Activated T-helper 1 cell treated with Interleukin-2 at 50 U/mL for 16 hours (primary cell): ENCODE data around the gene APOA4.

ENCODE experiments used
- DNase-seq: peaks from one replicate; pipeline ENCODE4 v3.0.0-alpha.2; 2020; ENCODE audit warnings: low read depth

The APOA4 gene

DNA sequence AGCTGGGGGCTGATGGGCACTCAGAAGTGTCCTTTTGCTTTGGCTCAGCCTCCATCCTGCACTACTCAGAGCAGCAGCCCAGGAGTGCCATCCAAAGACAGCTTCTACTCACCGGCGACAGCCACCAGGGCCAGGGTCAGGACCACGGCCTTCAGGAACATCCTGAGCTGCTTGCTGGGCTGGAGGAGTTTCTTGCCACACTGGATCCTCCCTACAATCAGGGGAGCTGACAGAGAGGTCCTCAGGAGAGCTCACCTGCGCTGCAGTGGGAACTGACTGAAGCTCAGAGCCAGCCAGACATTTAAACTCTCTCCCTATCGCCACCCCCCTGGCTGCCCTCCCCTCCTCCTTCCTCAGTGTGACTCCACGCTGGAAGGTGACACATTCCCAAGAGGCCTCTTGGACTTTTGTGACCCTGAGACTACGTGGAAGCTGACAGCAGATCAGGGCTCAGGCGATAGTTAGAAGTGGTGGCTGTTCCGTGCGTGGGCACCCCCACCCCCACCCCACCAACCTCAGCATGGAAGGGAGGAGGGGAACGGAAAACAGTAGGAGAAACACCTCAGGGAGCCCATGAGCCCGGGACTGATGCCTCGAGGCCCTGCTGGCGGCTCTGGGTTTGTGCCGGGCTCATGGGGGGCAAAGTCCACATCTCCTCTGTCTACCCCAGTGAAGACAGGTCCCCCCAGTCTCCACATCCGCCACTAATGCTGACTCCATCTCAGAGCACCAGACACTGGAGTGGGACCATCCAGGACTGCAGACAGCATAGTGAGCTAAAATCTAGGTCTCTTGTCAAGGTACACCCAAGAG, at the start of gene APOA4:
TSS of gene APOA4 (minus strand) at position 274 of the 813 bp plus-strand sequence. CDS start at position 161, 113 bp downstream.
- no peak for DNase-seq

DNA sequence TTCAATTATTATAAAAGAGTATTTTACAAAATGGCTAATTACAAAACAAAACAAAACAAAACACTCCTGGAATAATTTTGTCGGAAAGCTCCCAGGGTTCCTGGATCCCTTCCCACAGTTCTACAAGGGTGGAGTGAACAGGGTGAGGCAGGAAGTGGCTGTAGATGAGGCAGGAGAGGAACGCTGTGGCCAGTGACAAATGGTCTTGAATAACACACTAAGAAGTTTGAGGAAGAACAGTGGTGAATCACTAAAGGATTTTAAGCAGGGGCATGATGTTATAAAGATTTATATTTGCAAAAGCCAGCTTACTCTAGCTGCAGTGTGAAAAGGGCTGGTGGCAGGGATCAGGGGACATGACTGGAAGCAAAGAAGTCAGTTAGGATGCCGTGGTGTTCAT, 48.1 kb upstream of the APOA4 start:
- no peak for DNase-seq

DNA sequence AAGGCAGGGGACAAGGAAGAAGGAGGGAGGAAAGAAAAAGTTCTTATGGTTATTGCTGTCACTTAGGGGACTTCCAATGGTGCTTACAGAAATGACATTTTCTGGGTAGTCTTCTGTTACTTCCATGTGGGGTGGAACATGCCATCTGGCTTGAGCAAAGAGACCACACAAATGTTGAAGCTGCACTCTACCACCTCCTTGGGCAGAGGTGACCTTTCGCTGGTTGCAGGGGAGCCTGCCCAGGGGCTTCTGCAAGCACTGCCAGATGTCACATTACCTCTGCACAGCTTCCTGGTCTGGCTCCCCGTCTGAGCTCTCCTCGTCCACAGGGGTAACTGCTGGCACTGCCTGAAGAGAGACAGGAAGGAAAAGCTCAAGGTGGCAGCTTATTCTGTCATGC, 47.0 kb upstream of the APOA4 start:
- DNase-seq, result no peak

DNA sequence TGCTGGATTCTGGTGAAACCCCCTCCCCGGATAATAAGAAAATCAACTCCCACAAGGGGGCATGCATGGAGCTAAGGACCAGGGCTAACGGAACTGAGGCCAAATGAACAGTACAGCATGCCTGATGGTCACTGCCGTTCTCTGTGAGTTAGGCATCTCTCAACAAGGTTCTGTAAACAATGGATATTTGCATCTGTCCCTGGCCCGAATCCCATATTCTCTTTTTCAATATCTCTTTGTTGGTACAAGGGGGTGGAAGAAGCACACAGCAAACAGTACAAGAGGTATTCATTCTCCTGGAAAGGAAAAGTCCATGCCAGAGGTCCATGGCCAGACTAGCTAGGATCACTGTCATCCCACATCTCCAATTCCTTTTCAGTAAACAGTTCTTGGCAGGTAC, 46.5 kb upstream of the APOA4 start:
- no peak for DNase-seq

DNA sequence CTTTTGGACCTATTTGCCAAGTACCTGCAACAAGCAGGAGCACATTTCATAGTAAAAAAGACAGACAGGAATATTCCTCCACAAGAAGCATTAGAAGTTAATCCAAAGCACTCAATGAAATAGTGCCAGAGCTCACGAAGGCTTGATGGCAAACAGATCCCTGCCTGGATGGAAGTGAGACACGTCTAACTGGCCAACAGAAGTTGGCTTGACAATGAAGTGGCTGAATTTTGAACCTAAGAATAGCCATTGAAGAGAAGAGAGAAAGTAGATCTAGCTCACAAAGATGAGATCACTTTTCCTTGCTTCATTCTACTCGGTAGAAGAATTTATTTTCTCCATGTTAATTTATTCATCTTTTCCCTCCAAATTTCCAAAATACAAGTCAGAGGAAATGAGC, 45.0 kb upstream of the APOA4 start:
- DNase-seq, result no peak

DNA sequence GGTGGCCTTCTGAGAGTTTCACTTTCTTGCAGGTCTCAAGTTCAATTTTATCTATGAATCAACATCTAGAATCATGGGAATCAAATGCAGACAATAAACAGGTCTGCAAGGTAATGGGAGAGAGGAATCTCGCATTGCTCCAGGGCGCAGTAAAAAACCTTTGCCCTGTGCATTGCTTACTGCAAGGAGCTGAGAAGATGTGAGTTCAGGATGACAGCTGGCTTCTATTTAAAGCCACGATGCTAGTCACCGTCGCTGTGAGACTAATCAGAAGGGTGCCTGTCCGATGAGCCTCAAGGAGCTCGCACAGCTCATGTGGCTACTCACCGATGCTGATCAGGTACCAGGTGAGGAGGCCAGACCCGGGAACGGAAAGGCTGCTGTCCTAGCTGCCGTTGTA, 44.5 kb upstream of the APOA4 start:
- no peak for DNase-seq

DNA sequence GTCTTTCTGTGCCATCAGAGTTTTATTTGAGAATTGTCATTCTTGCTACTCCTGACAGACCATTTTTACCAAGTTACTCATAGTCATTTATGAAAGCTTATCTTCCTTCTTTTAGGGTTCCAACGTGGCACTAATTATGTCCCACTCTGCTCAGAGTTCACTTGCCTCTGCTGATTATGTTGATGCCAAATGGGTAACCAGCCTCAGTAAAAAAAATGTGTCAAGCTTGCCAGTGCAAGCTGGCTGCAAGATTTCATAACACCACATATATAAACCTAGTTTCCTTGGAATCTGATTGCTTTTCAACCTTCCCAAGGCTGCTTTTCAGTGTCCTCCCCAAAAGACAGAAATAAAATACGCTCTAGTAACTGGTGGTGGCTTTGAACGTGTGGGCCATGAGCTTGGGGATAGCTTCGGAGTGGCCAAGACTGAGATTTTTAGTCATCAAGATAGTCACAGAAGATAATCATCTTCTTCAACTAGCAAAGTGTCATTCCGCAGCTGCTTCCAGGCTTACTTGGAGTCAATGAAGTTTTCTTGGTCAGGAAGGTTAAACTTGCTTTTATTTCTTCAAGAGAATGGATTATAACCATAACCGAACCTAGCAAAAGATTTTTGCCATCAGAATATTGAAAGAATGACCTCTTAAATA, 43.8 kb upstream of the APOA4 start:
- DNase-seq, result no peak

DNA sequence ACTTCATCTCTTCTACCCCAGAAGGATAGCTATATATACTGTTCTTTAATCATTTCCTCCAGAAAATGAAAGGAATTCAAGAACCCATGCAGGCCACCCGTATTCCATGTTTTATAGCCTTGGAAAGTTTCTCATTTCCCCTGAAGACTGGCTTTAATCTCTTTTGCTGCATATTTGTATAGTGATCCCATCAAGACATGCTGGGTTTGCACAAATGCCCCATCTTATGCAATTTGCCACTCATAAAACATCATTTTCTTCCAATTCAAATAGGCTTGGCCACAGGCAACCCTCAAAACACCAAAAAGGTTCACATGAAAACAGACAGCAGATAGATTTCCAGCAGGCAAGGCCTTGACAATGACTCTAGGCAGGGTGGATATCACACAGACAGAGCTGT, 42.6 kb upstream of the APOA4 start:
- DNase-seq, result no peak

DNA sequence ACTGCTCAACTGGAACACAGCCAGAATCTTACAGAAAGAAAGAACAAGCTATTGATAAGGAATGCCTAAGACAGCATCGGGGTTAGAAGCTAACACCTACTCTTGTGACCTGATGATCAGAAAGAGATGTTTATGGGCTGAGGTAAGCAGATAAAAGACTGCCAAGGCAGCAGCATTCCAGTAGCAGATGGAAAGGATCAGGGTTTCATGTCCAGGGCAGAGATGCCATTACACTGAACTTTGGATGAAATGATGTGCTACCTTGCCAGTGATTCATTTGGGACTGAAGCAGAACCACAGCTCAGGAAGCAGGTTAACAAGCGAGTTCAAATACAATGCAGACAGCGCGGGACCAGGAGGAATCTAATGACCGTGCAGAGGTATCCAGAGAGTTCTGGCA, 41.4 kb upstream of the APOA4 start:
- DNase-seq, result no peak

GRCh38 chr11:116862951-116863350, 39.8 kb upstream of the APOA4 start:
- no peak for DNase-seq

DNA sequence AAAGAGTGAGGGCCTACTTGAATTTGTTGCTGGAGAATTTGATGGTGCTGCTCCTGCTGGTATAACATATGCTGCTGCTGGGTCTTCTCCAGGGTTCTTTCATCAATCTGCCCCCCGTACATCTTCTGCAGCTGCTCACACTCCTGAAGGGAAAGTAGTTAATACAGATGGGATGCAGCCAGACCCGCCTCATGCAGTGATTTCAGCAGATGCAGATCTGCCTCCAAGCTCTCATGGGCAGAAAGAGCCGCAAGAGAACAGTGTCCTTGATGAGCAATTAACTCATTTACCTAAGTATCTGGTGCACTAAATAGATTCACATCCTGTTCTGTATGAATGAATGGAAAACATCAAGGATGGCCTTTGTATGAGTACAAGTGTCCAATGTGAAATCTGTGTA, 39.1 kb upstream of the APOA4 start:
- DNase-seq, result no peak

- no peak for DNase-seq
Observed at GRCh38 chr11:116861539-116861938, 38.4 kb upstream of the APOA4 start.

DNA sequence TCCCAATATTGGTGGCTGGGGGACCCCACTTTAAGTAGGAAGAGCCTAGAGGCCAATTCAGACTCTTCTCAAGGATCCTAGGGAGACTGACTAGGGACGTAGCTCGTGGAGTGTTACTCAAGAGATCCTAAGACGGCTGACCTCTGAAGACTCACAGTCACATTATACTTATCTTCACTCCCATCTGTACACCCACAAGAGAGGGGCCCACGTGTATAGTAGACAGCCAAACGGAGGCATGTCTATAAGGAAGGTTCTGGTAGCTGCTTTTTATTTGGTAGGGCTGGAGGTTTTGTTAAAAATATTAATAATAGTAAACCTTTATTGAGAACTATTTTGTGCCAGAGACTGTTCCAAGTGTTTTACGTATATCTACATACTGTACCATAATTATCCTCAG, 37.2 kb upstream of the APOA4 start:
- DNase-seq, result no peak

DNA sequence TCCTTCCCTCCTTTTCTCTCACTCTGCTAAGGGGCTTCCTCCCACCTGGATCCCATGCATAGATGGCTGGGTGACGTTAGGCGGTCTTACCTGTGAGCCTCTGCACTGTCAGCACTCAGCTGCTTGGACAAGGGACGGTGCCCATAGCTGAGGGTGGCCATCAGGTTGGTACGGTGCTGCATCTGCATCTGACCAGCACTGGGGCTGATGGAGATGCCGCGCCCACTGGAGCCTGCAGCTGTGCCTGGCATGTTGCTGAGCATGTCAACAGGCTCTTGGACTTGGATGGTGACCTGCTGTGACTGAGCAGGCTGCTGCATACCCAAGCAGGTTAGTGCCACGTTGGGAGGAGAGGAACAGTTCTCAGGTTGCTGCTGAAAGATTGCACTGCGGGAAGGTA, 36.1 kb upstream of the APOA4 start:
- no peak for DNase-seq

DNA sequence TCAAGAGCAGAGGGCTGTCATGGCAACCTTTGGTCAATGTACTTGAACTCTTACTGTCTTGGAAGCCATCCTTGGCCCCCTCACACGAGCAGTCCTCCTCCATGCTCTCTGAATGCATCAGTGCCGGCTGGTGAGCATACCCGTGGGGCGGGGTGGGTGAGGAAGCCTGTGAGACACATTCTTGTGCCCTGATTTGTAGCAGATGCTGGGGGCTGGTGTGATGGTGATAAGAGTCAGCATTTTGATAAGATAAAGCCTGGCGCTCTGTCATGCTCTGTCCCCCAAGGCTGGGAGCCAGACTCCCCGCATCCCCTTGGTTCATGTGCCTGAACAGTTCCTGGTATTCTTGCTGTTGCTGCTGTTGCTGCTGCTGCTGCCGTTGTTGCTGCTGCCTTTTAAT, 34.8 kb upstream of the APOA4 start:
- no peak for DNase-seq

DNA sequence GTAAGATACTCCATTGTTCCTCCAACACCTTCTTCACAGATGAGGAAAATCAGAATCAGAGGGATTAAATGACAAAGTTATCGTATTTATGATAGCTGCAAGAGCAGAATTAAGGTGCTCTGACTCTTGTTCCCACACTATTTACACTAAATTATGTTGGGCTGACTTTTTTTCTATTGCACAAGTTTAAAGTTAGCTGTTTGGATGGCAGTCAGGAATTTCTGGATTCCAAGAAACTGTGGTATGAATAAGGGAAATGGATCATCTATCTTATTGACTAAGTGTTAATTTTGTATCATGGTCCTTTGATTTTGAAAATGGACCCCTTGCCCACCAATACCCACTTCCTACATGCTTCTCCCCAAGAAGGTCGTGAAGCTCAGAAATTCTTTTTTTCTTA, 34.2 kb upstream of the APOA4 start:
- no peak for DNase-seq

GRCh38 chr11:116856423-116856822, 33.3 kb upstream of the APOA4 start:
- no peak for DNase-seq

- DNase-seq, result no peak
Observed at GRCh38 chr11:116855413-116855812, 32.3 kb upstream of the APOA4 start.

DNA sequence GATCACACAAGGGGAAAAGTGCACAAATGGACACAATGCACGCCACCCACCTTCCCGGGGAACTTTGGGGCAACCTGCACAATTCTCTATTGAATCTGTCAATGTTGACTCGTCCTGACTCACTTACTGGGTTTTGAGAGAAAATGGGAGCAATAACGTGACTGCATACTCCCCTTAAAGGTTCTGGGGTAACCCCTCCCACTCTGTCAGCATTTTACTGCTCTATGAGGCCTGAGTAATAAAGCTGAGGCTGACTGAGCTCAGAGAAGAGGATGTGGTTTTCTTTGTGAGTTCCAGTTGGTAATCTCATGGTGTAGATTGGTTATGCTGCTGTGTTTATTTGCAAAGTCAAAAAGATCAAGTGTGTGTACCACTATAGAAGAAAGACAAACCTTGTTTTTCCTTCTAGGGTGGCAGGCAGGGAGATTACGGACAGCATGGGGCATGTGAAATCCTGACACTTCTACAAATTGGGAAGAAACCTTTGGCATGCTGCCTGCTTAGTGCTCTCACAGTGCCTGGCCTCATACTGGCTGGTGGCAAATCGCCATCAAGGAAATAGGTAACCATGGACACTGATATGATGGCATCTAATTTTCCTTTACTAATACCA, 30.5 kb upstream of the APOA4 start:
- peak; percentile 32 for DNase-seq

GRCh38 chr11:116852261-116853031, 29.3 kb upstream of the APOA4 start:
- DNase-seq, result no peak

GRCh38 chr11:116851626-116852025, 28.5 kb upstream of the APOA4 start:
- peak; percentile 33 for DNase-seq

- DNase-seq, result no peak
Observed at GRCh38 chr11:116849486-116849885, 26.4 kb upstream of the APOA4 start.

DNA sequence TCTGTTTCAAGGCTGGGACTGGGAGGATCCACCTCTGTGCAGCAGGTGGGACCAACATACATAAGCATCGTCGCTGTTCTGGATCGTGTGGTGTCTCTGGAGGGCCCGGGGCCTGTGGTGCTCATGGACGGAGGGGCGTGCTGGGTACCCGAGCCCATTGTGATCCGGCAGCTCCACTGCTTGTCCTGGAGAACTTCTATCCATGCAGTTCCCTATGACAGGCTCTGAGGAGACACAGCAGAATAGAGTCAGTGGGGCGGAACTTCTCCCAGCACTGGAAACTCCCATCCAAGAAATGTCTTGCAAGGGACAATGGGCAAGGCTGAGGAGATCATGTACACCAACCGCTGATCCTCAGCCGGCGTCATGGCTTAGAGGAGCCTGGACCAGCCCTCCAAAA, 26.0 kb upstream of the APOA4 start:
- DNase-seq, result no peak
